ENCODE measurements around the gene LMBRD1. TPM values are rescaled to one million over a fixed set of nuclear protein-coding genes. Genes with fewer than 3 reads are reported as not detected.

Gene LMBRD1
- total RNA-seq, 1 donor from 2014 or later, result 43.6 TPM

GRCh38 chr6:69763763-69764162, 33.0 kb downstream of the LMBRD1 start:
- TF ChIP-seq CTCF (IDR thresholded peaks at IDR 0.05; ENCODE audit: borderline replicate concordance), result no peak
- H3K36me3 ChIP-seq, result peaks cover 3% of the 10 kb centered on the region
- no peaks in the 10 kb centered on the region for H3K27me3 ChIP-seq (ENCODE audit: low read depth)
- no peaks in the 10 kb centered on the region for H3K9me3 ChIP-seq (replicated peaks)
- intact Hi-C loops (cut with micrococcal nuclease), result no loop called here
- no peak for DNase-seq
- peaks cover 13% of the 10 kb centered on the region for H3K4me1 ChIP-seq
- no peak overlapping the region for H3K27ac ChIP-seq (replicated peaks)
- no peak overlapping the region for H3K4me3 ChIP-seq

- no peak overlapping the region for H3K4me3 ChIP-seq
- no peaks in the 10 kb centered on the region for H3K9me3 ChIP-seq (replicated peaks)
- H3K36me3 ChIP-seq, result peaks cover 3% of the 10 kb centered on the region
- H3K27me3 ChIP-seq (ENCODE audit: low read depth), result no peaks in the 10 kb centered on the region
- no peak overlapping the region for H3K27ac ChIP-seq (replicated peaks)
- H3K4me1 ChIP-seq, result peaks cover 17% of the 10 kb centered on the region
- TF ChIP-seq CTCF (IDR thresholded peaks at IDR 0.05; ENCODE audit: borderline replicate concordance), result no peak
- DNase-seq, result no peak
- intact Hi-C loops (cut with micrococcal nuclease), result no loop called here
These were observed 35.0 kb downstream of the LMBRD1 start for GRCh38 chr6:69761853-69762252.

- no peak for DNase-seq
- Histone ChIP-seq H3K27me3 (ENCODE audit: low read depth) (no peaks in the 10 kb centered on the region), H3K4me1 (peaks cover 17% of the 10 kb centered on the region), H3K4me3 (no peak overlapping the region), H3K27ac (replicated peaks) (no peak overlapping the region), H3K36me3 (peaks cover 3% of the 10 kb centered on the region), H3K9me3 (replicated peaks) (peaks cover 13% of the 10 kb centered on the region)
- no peak for TF ChIP-seq CTCF (IDR thresholded peaks at IDR 0.05; ENCODE audit: borderline replicate concordance)
- intact Hi-C loops (cut with micrococcal nuclease), result no loop called here
These were observed 38.6 kb downstream of the LMBRD1 start for GRCh38 chr6:69758214-69758613.

GRCh38 chr6:69756907-69757306, 39.9 kb downstream of the LMBRD1 start:
- no peak overlapping the region for H3K27ac ChIP-seq (replicated peaks)
- peaks cover 27% of the 10 kb centered on the region for H3K4me1 ChIP-seq
- no peaks in the 10 kb centered on the region for H3K27me3 ChIP-seq (ENCODE audit: low read depth)
- intact Hi-C loops (cut with micrococcal nuclease), result no loop called here
- H3K9me3 ChIP-seq (replicated peaks), result peaks cover 14% of the 10 kb centered on the region
- H3K4me3 ChIP-seq, result no peak overlapping the region
- TF ChIP-seq CTCF (IDR thresholded peaks at IDR 0.05; ENCODE audit: borderline replicate concordance), result no peak
- no peaks in the 10 kb centered on the region for H3K36me3 ChIP-seq
- DNase-seq, result no peak

- H3K27me3 ChIP-seq (ENCODE audit: low read depth), result no peaks in the 10 kb centered on the region
- peaks cover 14% of the 10 kb centered on the region for H3K9me3 ChIP-seq (replicated peaks)
- H3K4me1 ChIP-seq, result peaks cover 27% of the 10 kb centered on the region
- H3K4me3 ChIP-seq, result no peak overlapping the region
- intact Hi-C loops (cut with micrococcal nuclease), result no loop called here
- DNase-seq, result no peak
- TF ChIP-seq CTCF (IDR thresholded peaks at IDR 0.05; ENCODE audit: borderline replicate concordance), result no peak
- no peaks in the 10 kb centered on the region for H3K36me3 ChIP-seq
- H3K27ac ChIP-seq (replicated peaks), result no peak overlapping the region
These were observed 40.4 kb downstream of the LMBRD1 start for GRCh38 chr6:69756366-69756765.

- H3K4me3 ChIP-seq, result no peak overlapping the region
- no peaks in the 10 kb centered on the region for H3K9me3 ChIP-seq (replicated peaks)
- H3K4me1 ChIP-seq, result no peaks in the 10 kb centered on the region
- intact Hi-C loops (cut with micrococcal nuclease), result no loop called here
- no peaks in the 10 kb centered on the region for H3K27me3 ChIP-seq (ENCODE audit: low read depth)
- no peaks in the 10 kb centered on the region for H3K36me3 ChIP-seq
- H3K27ac ChIP-seq (replicated peaks), result no peak overlapping the region
- DNase-seq, result no peak
- TF ChIP-seq CTCF (IDR thresholded peaks at IDR 0.05; ENCODE audit: borderline replicate concordance), result no peak
These were observed 61.8 kb downstream of the LMBRD1 start for GRCh38 chr6:69735027-69735426.
